Epidermal melanocyte (primary cell): ENCODE measurements around the gene CREG1.
A peak's percentile ranks its signal among the peaks of the same experiment; 100 is the strongest.
"Not testable (repeated sequence)": the region's sequence is repeated elsewhere in the genome, so short reads cannot be mapped to it uniquely, and the experiment has no call there.

Source experiments
- DNase-seq: peaks from one replicate; pipeline ENCODE4 v3.0.0; 2011; ENCODE audit warnings: low spot score; ENCODE audit not compliant: insufficient read length

CREG1 gene

GRCh38 chr1:167553136-167554027 lies at the start of gene CREG1:
TSS of gene CREG1 (minus strand) at chr1:167553762.
- DNase-seq: peak; percentile 94

DNA sequence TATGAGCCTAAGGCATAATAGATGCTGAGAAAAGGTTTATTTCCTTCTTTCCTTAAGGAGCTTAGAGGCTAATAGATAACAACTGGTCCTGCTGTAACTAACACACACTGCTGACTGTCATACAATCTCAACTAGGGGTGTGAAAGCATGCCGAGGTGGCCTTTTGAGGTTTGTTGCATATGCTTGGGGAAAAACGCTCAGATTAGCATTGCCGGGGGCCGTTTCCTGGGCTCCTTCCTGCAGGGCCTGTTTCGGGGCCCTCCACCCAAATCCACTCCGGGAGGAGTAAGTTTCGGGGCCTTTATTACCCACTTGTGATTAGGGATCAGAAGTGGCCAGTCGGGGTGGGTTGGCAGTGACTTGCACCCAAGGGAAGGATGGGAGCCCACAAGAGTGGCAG lies 49.3 kb upstream of the CREG1 start:
- DNase-seq: no peak

DNA sequence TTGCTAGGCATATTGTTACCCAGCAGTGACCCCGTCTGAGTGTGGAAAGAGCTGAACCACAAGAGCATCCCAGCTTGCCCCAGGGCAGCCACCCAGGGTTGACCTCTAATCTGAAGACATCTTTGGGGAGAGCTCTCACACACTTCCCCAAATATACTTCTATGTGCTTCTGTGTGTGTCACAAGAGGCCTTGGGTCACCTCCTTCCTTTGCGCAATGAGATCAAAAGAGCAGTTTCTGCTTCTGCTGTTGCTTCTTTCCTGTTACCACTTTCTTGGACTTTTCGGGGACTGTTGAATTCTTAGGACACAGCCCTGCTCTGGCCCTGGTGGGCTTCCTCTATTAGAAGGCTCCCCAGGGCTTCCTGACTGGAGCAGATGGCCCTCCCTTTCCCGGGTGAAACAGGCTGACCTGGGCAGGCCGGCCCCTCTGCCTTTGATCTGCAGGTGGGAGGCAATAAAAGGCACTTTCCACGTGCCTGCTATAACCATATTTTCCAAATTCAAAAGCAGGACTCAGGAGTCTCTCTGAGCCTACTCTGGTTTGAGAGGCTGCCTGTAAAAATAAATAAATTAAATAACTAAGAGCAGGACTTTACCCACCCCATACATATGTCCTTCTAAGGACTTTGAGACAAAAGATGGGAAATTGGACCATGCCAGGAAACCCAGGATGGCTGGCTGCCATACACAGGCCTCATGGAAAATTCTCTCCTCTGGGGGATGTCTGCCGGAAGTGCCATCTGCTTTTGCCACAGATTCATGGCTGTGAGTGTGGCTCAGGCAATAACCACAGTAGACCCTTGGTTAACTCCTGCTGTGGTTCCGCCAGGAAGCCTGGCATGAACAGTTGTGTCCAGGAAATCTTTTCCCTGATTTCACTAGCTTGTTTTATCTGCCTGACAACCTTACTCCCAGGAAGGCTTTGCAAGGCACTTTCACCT lies 48.2 kb upstream of the CREG1 start:
- DNase-seq: no peak

DNA sequence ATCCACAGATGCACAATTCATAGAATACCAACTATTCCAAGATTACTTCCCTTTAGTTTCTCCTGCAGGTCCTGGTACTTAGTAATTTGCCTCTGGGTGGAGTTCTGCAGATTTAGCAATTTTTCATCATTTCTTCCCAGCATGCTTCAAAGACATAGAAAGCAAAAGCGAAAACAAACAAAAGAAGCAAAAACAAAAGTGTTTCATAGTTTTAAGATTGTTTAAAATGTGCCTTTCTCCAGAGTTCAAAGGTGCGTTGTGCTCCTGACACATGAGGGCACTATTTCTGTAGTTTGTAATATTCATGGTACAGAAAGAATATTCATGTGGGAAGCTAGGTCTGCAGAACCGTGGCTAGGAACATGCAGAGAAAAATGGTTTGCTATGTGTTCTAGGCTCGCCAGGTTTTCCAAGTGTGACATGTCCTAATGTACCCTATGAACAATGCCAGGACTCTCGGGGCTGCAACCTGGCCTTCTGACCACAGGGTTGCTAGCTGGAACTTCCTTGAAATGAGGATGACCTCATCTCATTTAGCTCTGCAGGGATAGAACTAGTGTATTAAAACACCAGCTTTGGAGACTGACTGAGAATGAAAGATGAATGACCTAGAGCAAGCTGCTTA lies 46.5 kb upstream of the CREG1 start:
- DNase-seq: peak; percentile 48

DNA sequence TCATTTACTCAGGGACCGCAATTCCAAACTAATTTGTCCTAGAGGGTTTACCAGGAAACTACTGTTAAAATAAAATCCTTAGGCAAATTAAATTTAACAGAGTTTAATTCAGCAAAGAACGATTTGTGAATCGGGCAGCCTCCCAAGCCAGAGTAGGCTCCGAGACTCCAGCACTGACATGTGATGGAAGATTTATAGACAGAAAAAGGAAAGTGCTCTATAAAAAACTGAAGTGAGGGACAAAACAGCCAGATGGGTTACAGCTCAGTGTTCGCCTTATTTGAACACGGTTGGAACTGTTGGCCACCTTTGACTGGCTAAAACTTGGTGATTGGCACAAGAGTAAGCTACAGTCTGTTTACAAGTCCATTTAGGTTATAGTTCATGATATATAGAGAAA lies 41.3 kb upstream of the CREG1 start:
- DNase-seq: no peak

GRCh38 chr1:167593860-167594259 lies 40.3 kb upstream of the CREG1 start:
- no peak for DNase-seq

DNA sequence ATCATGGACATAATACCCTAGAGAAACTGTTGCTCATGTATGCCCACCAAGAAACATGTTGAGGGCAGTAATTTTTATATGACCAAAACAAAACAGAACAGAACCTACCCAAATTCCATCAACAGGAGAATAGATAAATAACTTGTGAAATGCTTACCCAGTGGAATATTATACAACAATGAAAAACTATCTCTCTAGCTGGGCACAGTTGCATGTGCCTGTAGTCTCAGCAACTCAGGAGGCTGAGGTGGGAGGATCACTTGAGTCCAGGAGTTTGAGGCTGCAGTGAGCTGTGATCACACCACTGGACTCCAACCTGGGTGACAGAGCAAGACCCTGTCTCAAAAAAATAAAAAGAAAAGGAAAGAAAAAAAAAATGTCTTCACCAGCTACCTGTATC lies 38.9 kb upstream of the CREG1 start:
- DNase-seq: no peak

DNA sequence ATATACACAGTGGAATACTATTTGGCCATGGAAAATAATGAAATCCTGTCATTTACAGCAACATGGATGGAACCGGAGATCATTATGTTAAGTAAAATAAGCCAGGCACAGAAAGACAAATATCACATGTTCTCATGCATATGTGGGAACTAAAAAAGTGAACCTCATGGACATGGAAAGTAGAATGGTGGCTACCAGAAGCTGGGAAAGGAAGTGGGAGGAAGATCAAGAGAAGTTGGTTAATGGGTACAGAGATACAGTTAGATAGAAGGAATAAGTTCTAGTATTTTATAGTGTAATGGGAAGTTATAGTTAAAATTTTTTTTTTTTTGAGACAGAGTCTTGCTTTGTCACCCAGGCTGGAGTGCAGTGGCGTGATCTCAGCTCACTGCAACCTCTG lies 34.8 kb upstream of the CREG1 start:
- no peak for DNase-seq

DNA sequence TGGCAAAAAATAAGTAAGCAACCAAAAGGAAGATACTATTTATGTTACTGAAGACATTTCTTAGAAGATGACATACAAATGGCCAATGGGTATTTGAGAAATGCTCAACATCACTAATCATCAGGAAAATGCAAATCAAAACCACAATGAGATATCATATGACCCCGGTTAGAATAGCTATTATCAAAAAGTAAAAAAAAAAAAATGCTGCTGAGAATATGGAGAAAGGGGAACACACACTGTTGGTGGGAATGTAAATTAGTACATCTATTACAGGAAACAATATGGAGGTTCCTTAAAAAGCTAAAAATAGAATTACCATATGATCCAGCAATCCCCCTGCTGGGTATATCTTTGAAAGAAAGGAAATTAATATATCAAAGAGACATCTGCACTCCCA lies 34.3 kb upstream of the CREG1 start:
- no peak for DNase-seq

DNA sequence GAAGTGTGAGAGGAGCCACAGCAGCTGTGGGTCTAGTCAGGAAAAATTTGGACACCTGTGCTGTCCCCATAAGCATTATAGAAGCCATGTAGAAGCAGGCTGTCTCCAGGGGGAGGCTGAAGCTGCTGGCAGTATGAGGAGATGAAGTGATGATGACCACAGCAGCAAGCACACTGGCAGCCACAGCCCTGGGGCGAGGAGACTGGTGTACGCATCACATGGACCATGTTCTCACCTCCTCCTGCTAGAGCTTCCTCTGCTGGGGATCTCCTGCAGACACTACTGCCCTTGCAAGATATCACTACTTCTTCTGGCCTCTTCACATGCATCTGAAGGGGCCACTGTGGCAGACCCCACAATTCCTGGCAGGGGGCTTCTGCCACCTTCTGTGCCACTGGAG lies 33.8 kb upstream of the CREG1 start:
- DNase-seq: no peak

DNA sequence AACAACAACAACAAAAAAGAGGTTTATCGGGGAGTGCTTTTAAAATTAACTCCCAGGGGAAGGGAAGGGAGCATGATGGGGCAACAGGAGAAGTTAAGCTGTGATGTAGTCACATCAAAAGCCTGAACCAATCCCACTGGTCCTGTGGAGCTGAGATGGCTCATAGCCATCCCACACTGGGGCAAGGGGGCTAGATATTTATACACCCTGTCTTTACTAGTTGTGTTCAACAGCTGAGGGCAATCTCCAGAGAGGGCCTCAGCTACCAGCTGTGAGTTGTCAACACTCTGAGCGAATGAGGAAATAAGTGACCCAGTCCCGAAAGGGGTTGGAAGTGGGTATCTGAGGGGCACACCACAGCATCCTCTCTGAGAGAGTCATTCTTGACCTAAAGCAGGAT lies 31.0 kb upstream of the CREG1 start:
- DNase-seq: no peak

- no peak for DNase-seq
Measured at GRCh38 chr1:167582722-167583121, 29.2 kb upstream of the CREG1 start.

DNA sequence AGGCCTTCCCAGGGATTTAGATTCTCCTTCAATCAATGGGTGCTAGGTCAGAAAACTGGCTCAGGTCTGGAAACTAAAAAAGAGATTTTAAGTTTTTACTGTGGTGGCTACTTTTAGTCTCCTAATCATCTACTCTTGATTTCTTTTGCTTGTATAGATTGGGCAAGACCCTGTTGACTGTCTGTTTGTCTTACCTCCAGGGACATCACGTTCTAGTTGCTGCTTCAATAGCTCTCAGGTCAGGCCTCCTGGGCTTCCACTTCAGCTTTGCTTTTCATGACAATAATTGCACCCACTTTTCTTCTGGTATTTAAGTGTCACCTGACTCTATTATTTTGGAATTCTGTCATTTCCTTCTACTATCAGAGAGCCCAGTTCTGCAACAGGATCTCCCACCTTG lies 28.5 kb upstream of the CREG1 start:
- DNase-seq: no peak

- no peak for DNase-seq
Measured at GRCh38 chr1:167579986-167580385, 26.4 kb upstream of the CREG1 start.

DNA sequence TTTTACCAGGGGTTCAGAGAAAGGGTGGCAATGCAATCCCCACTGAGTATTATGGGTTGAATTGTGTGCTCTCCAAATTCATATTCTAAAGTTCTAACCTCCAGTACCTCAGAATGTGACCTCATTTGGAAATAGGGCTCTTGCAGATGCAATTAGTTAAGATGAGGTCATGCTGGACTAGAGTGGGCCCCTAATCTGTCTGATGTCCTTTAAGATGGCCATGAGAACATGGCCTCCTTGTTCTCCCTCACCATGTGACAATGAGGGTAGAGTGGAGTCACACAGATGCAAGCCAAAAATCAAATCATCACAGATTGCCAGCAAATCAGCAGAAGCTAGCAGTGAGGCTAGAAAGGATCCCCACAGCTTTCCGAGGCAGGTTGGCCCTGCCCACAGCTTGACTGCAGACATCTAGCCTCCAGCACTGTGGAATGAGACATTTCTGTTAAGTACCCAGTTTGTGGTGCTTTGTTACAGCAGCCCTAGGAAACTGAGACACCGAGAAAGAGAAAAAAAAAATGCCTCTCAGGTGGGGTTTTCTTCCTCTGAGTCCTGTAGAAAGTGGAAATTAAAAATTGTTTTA lies 25.5 kb upstream of the CREG1 start:
- DNase-seq: no peak

DNA sequence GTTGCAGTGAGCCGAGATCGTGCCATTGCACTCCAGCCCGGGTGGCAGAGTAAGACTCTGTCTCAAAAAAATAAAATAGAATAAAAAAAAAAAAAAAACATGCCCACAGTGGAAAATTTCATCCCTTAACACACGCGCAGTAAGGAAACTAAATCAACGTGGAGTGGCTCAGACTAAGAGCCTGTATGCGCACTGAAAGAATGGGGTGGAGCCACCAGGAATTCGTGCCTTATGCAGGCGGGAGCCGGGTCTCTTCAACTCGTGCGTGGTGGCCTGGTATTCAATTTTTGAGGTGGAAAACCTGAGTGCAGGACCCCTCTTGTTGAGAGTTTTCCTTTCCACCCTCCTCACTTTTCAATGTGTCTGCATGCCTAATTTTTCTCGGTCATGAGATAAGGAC lies 22.1 kb upstream of the CREG1 start:
- DNase-seq: no peak

- no peak for DNase-seq
Measured at GRCh38 chr1:167573035-167573434, 19.5 kb upstream of the CREG1 start.

GRCh38 chr1:167570712-167571111 lies 17.1 kb upstream of the CREG1 start:
- DNase-seq: not testable (repeated sequence)

DNA sequence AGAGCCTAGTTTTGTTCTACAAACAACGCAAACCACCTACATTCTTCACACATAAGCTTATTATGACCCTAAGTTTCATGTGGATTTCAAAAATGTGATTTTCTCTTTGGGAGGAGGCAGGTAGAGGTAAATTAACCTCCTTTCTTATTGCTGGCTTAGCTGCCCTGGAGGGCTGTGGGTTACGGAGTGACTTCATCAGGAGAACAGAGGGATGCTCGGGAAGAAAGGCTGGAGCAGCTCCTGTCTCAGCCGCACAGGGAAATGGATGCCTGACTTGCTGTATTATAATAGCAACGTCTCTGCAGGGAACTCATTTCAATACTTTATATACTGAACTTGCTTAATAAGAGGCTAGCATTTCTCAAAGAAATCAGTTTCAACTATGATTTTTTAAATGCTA lies 14.1 kb upstream of the CREG1 start:
- DNase-seq: no peak

GRCh38 chr1:167566766-167567165 lies 13.2 kb upstream of the CREG1 start:
- no peak for DNase-seq

- DNase-seq: no peak
Measured at GRCh38 chr1:167565922-167566321, 12.4 kb upstream of the CREG1 start.
